Neural cell (in vitro differentiated cells): ENCODE data around the gene FILIP1L.
A peak's percentile ranks its signal among the peaks of the same experiment; 100 is the strongest.

Source experiments
- CTCF ChIP-seq: fragments of 450-650 bp; IDR thresholded peaks from 2 replicates; pipeline ENCODE4 v1.5.1; 2014; ENCODE audit warnings: antibody characterized with exemption, mild to moderate bottlenecking, moderate library complexity; ENCODE audit not compliant: poor library complexity, severe bottlenecking
- EP300 ChIP-seq: fragments of 450-650 bp; conservative IDR thresholded peaks from 2 replicates; pipeline ENCODE4 v1.6.1; 2014; ENCODE audit warnings: antibody characterized with exemption, mild to moderate bottlenecking, moderate library complexity; ENCODE audit not compliant: poor library complexity, severe bottlenecking
- EZH2 ChIP-seq: fragments of 200-600, 300-800 bp; shearing (Covaris generic), sonication (generic); IDR thresholded peaks from 2 replicates; pipeline ENCODE4 v1.6.1; 2014; ENCODE audit warnings: antibody characterized with exemption, low read length, borderline replicate concordance, mild to moderate bottlenecking; ENCODE audit not compliant: insufficient read depth, poor library complexity, severe bottlenecking
- POLR2AphosphoS5 ChIP-seq: IDR thresholded peaks from 2 replicates; pipeline ENCODE4 v1.6.1; 2012
- REST ChIP-seq: IDR thresholded peaks from 2 replicates; pipeline ENCODE4 v1.6.1; 2012; ENCODE audit warnings: borderline replicate concordance
- SMC3 ChIP-seq: fragments of 450-650 bp; conservative IDR thresholded peaks from 2 replicates; pipeline ENCODE4 v1.6.1; 2014; ENCODE audit warnings: antibody characterized with exemption, mild to moderate bottlenecking, moderate library complexity; ENCODE audit not compliant: poor library complexity
- TAF1 ChIP-seq: IDR thresholded peaks from 2 replicates; pipeline ENCODE4 v1.6.1; 2012; ENCODE audit warnings: low read depth

GRCh38 chr3:99789011-99789721 lies 325.1 kb downstream of the FILIP1L start:
- TF ChIP-seq SMC3 (peak; percentile 54), CTCF (peak; percentile 64), EZH2 (no peak), TAF1 (no peak), REST (no peak), POLR2AphosphoS5 (no peak), EP300 (no peak)
